ENCODE measurements around the gene CYP3A5.
A peak's percentile ranks its signal among the peaks of the same experiment; 100 is the strongest.
"Not testable (repeated sequence)": the region's sequence is repeated elsewhere in the genome, so short reads cannot be mapped to it uniquely, and the experiment has no call there.

CYP3A5 gene

GRCh38 chr7:99679400-99680191 is at the start of gene CYP3A5:
Gene CYP3A5 (minus strand): TSS chr7:99679996. CDS start chr7:99679896, 100 bp downstream.
- DNase-seq = no peak

GRCh38 chr7:99728615-99729014 is 48.8 kb upstream of the CYP3A5 start:
- DNase-seq = no peak

- DNase-seq = not testable (repeated sequence)
Measured at GRCh38 chr7:99723201-99723600, 43.4 kb upstream of the CYP3A5 start.

GRCh38 chr7:99720800-99721595 is 41.2 kb upstream of the CYP3A5 start:
- no peak for DNase-seq

- no peak for DNase-seq
Measured at GRCh38 chr7:99719996-99720769, 40.4 kb upstream of the CYP3A5 start.

GRCh38 chr7:99713995-99714570 is 34.3 kb upstream of the CYP3A5 start:
- no peak for DNase-seq

GRCh38 chr7:99709838-99710578 is 30.2 kb upstream of the CYP3A5 start:
- no peak for DNase-seq

- no peak for DNase-seq
Measured at GRCh38 chr7:99709260-99709659, 29.5 kb upstream of the CYP3A5 start.

GRCh38 chr7:99707096-99707495 is 27.3 kb upstream of the CYP3A5 start:
- no peak for DNase-seq

- no peak for DNase-seq
Measured at GRCh38 chr7:99699946-99700345, 20.1 kb upstream of the CYP3A5 start.

GRCh38 chr7:99698867-99699730 is 19.3 kb upstream of the CYP3A5 start:
- not testable (repeated sequence) for DNase-seq

- no peak for DNase-seq
Measured at GRCh38 chr7:99694912-99695304, 15.1 kb upstream of the CYP3A5 start.

- no peak for DNase-seq
Measured at GRCh38 chr7:99694201-99694911, 14.6 kb upstream of the CYP3A5 start.

GRCh38 chr7:99693427-99694200 is 13.8 kb upstream of the CYP3A5 start:
- peak; percentile 6 for DNase-seq

GRCh38 chr7:99693100-99693426 is 13.3 kb upstream of the CYP3A5 start:
- DNase-seq = no peak

GRCh38 chr7:99692563-99692962 is 12.8 kb upstream of the CYP3A5 start:
- DNase-seq = not testable (repeated sequence)

GRCh38 chr7:99691658-99692057 is 11.9 kb upstream of the CYP3A5 start:
- not testable (repeated sequence) for DNase-seq

- DNase-seq = not testable (repeated sequence)
Measured at GRCh38 chr7:99690918-99691317, 11.1 kb upstream of the CYP3A5 start.

- not testable (repeated sequence) for DNase-seq
Measured at GRCh38 chr7:99685871-99686608, 6.2 kb upstream of the CYP3A5 start.
